Inflammatory macrophage treated with lipopolysaccharide for 1 hour (primary cell): ENCODE measurements around the gene ATP6V1C2.

Experiments
- DNase-seq, 2 donors: peaks; one replicate each; pipeline ENCODE4 v3.0.0-alpha.2; 2020 to 2022

ATP6V1C2 gene

GRCh38 chr2:10733566-10733925 lies 12.1 kb downstream of the ATP6V1C2 start:
- no peak for DNase-seq

- no peak for DNase-seq
Measured at GRCh38 chr2:10733980-10734379, 12.6 kb downstream of the ATP6V1C2 start.

- DNase-seq = no peak
Measured at GRCh38 chr2:10738192-10738591, 16.8 kb downstream of the ATP6V1C2 start.

GRCh38 chr2:10740226-10740625 lies 18.8 kb downstream of the ATP6V1C2 start:
- DNase-seq = no peak

- no peak for DNase-seq
Measured at GRCh38 chr2:10741139-10741538, 19.7 kb downstream of the ATP6V1C2 start.

GRCh38 chr2:10742666-10743065 lies 21.2 kb downstream of the ATP6V1C2 start:
- DNase-seq = no peak

GRCh38 chr2:10750610-10751009 lies 29.2 kb downstream of the ATP6V1C2 start:
- DNase-seq = no peak

GRCh38 chr2:10752236-10752635 lies 30.8 kb downstream of the ATP6V1C2 start:
- no peak for DNase-seq

GRCh38 chr2:10753156-10753555 lies 31.7 kb downstream of the ATP6V1C2 start:
- no peak for DNase-seq

GRCh38 chr2:10753876-10754275 lies 32.4 kb downstream of the ATP6V1C2 start:
- no peak for DNase-seq

GRCh38 chr2:10755621-10756020 lies 34.2 kb downstream of the ATP6V1C2 start:
- no peak for DNase-seq

- DNase-seq = no peak
Measured at GRCh38 chr2:10757814-10758286, 36.4 kb downstream of the ATP6V1C2 start.

- no peak for DNase-seq
Measured at GRCh38 chr2:10759151-10759714, 37.8 kb downstream of the ATP6V1C2 start.

- no peak for DNase-seq
Measured at GRCh38 chr2:10760794-10761504, 39.5 kb downstream of the ATP6V1C2 start.

GRCh38 chr2:10761591-10761990 lies 40.2 kb downstream of the ATP6V1C2 start:
- no peak for DNase-seq

GRCh38 chr2:10762651-10763460 lies 41.4 kb downstream of the ATP6V1C2 start:
- no peak for DNase-seq

- no peak for DNase-seq
Measured at GRCh38 chr2:10763461-10763800, 42.0 kb downstream of the ATP6V1C2 start.

- no peak for DNase-seq
Measured at GRCh38 chr2:10764096-10764785, 42.8 kb downstream of the ATP6V1C2 start.

GRCh38 chr2:10764896-10765295 lies 43.5 kb downstream of the ATP6V1C2 start:
- no peak for DNase-seq

- no peak for DNase-seq
Measured at GRCh38 chr2:10765461-10765860, 44.0 kb downstream of the ATP6V1C2 start.

- no peak for DNase-seq
Measured at GRCh38 chr2:10765914-10766313, 44.5 kb downstream of the ATP6V1C2 start.

GRCh38 chr2:10768063-10768507 lies 46.7 kb downstream of the ATP6V1C2 start:
- no peak for DNase-seq
